Hematopoietic multipotent progenitor cell treated with erythropoietin and hydrocortisone succinate and interleukin-3 and kit ligand, for 4 days (in vitro differentiated cells): ENCODE measurements around the gene NBPF20.
"Not testable (repeated sequence)": the region's sequence is repeated elsewhere in the genome, so short reads cannot be mapped to it uniquely, and the experiment has no call there.

ENCODE experiments used
- DNase-seq: peaks from one replicate; pipeline ENCODE4 v3.0.0-alpha.2; 2015

Gene NBPF20, protein sequence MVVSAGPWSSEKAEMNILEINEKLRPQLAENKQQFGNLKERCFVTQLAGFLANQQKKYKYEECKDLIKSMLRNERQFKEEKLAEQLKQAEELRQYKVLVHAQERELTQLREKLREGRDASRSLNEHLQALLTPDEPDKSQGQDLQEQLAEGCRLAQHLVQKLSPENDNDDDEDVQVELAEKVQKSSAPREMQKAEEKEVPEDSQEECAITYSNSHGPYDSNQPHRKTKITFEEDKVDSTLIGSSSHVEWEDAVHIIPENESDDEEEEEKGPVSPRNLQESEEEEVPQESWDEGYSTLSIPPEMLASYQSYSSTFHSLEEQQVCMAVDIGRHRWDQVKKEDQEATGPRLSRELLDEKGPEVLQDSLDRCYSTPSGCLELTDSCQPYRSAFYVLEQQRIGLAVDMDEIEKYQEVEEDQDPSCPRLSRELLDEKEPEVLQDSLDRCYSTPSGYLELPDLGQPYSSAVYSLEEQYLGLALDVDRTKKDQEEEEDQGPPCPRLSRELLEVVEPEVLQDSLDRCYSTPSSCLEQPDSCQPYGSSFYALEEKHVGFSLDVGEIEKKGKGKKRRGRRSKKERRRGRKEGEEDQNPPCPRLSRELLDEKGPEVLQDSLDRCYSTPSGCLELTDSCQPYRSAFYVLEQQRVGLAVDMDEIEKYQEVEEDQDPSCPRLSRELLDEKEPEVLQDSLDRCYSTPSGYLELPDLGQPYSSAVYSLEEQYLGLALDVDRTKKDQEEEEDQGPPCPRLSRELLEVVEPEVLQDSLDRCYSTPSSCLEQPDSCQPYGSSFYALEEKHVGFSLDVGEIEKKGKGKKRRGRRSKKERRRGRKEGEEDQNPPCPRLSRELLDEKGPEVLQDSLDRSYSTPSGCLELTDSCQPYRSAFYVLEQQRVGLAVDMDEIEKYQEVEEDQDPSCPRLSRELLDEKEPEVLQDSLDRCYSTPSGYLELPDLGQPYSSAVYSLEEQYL (N-terminal part only)

DNA sequence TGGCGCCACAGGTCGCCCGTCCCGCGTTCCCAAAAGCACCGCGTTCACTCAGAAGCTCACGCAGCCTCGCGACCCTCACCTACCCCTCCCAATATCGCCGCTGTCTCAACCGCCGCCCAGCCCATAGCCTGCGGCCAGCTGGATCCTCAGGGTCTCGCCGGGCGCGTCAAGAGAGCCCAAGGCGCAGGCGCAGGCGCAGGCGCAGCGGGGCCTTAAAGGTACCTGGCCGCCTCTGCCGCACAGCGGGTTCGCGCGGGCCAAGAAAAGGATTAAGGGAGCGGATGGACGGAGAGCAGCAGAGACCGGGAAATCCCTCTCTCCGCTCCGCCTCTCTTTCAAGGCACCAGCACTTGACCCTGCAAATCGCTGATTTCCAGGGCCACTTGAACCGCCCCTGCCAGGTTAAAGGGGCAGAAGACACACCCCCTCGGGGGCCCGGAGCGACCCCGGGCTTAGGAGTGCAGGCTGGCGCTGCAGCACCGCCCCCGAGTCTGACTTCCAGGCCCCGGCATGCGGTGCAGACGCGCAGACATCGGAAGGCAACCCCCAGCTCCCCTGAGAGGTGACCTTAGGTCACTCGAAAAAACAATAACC lies at the start of gene NBPF20:
Gene NBPF20, minus strand, starts transcription at position 168 of the 594 bp plus-strand sequence. CDS start 20,331 bp downstream, outside the sequence.
- peak; percentile 76 for DNase-seq

DNA sequence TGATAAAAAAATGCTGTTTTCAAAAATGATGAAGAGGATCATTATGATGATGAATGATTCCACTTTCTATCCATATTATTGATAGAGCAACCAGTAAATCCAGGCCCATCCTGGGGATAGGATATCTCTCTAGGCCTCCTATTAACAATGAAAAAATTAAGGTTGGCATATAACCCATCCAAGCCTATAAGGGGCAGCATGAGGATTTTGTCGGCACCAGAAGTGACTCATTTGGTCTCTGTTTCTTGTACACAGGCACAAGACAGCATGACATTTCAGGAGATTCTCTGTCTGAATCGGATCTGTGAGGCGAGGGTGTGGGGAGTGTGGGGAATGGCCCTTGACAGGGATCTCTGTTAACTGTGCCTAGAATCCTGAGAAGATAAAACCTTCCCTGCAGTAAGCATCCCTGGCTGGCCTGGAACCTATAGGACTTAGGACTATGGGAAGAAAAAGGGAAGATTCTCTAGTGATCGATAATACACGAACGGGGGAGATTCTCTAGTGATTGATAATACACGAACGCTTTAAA lies 49.5 kb upstream of the NBPF20 start:
- not testable (repeated sequence) for DNase-seq

DNA sequence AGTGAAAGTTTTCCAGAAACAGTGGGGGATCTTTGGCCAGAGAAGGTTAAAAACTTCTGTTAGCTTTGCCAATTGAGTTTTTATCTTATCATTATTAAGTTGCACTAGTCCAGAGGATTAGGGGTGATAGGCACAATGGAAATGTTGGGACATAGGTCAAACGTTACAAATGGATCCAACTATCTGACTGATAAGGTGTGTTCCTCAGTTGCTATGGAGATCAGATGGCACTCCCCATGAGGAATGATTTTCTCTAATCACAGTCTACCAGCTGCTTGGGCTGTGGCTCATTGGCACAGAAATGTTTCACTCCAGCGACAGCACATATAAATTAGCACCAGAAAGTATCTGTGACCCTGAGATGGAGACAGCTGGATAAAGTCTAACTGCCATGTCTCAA lies 47.3 kb upstream of the NBPF20 start:
- not testable (repeated sequence) for DNase-seq

GRCh38 chr1:145471365-145471764 lies 46.0 kb upstream of the NBPF20 start:
- not testable (repeated sequence) for DNase-seq

GRCh38 chr1:145465405-145466144 lies 40.2 kb upstream of the NBPF20 start:
- peak; percentile 98 for DNase-seq

GRCh38 chr1:145464708-145465336 lies 39.4 kb upstream of the NBPF20 start:
- not testable (repeated sequence) for DNase-seq

DNA sequence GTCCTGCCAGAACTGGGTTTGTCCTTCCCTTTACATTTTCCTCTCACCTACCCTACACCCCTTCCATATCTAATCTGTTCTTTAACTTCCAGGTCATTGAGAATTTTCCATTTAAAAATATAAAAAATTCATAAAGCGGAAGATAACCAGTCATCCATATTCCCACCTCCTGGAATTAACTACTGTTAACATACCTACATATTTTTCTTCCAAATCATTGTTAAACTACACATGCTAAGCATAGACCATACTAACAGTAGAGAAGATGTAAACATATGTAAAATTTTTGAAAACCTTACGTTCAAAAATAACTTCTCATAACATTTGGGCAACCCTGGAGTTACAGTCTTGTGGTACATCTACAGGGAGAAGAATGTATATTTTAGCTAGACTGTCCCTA lies 38.6 kb upstream of the NBPF20 start:
- DNase-seq, result not testable (repeated sequence)

DNA sequence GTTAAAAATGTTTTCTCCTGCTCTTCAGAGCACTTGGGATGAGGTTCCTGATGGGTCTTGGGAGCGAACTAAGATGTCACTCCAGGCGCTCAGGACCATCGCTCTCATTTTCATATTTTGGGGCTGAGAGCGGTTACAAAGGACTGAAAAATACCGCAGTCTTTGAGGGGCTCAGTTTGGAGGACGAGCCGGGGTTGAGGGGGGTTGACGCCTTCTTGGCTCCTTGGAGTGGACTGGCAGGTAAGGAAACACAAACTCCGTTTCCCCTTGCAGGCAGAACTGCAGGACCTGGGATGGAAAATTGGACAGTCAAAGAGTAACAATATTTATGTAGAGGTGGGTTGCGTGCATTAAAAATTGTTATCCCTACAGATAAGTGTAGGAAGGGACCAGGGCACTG lies 35.3 kb upstream of the NBPF20 start:
- not testable (repeated sequence) for DNase-seq

DNA sequence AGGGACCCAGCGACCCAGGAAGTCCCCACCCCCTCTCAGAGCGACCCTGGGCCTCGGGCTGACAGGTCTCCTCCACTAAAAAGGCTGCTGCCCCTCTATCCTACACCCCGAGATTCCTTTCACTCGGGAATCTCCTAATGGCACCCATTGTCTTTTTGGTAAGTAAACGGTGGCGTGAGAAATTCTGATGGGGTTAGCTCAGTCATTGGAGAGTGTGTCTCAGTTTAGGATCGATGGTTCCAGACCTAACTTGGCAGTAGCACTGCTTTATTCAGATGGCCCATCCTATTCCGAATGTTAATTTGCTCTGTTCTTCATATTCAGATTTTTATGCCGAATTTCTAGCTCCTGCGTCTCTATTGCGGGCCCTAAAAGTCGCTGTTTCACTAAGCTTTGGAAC lies 34.6 kb upstream of the NBPF20 start:
- DNase-seq, result not testable (repeated sequence)

DNA sequence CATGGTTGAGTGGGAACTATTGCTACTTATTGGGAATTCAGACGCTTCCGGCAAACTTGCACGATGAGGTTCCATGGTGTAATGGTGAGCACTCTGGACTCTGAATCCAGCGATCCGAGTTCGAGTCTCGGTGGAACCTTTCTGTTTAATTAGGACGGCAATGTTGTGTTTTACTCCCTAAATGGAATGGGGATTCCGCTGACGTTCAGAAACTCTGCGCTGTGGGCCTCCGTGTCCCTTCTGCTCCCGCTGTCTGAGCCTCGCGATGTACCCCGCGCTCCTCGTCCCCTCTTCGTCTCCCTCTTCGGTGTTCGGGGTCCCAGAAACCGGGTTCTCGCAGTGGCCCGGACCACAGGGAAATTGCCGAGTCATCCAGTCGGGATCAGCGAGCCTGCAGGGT lies 34.2 kb upstream of the NBPF20 start:
- not testable (repeated sequence) for DNase-seq

- not testable (repeated sequence) for DNase-seq
Measured at GRCh38 chr1:145459063-145459462, 33.7 kb upstream of the NBPF20 start.

- not testable (repeated sequence) for DNase-seq
Measured at GRCh38 chr1:145454824-145455177, 29.4 kb upstream of the NBPF20 start.

GRCh38 chr1:145453873-145454823 lies 28.7 kb upstream of the NBPF20 start:
- not testable (repeated sequence) for DNase-seq

DNA sequence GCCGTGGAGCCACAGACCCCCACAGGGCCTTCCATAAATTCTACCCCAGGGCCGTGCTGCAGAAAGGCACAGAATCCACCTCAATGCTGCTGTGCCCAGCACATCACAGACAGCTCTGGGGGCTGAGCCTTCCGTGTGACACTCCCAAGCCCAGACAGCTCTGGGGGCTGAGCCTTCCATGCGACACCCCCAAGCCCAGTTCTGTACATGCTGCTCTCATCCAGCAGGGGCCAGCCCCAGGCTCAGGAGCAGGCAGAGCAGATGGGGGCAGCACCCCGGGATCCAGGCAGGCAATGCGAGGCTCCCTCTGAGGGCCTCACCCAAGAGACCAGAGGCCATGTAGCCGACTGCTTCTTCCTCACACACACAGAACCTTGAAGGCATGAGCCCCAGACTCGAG lies 27.1 kb upstream of the NBPF20 start:
- DNase-seq, result not testable (repeated sequence)

DNA sequence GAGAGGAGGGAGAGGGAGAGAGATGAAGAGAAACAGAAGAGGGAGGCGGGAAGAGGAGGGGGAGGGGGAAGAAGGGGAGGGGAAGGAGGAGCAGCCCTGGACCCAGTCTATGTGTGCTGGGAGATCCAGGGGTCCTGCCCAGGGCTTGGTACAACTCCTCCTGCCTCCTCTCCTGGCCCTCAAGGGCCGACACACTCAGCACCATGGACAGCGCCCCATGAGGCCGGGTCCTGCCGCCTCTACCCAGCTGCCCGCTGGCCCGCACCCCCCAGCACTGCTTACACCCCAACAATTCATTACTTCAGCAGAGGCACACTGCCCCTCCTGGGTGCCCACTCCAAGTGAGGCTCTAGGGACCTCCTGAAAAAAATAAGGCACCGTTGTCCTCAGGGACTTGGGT lies 26.5 kb upstream of the NBPF20 start:
- peak; percentile 57 for DNase-seq

DNA sequence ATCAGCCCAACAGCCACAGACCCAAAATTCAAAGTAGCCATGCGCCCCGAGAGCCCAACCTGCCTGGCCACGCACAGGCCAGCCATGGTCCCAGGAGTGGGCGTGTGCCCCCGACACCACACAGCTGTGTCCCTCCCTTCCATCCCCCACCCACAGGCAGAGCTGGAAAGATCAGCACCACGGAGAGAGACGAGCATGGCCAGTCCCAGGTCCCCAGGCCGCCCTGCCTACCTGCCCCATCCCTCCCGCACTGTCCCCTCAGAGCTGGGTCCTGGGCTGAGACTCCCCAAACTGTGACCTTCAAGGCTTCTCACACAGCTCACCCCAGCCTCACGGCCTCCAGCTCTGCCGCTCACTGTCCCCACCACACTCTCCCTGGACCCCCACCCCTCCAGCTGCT lies 19.8 kb upstream of the NBPF20 start:
- DNase-seq, result not testable (repeated sequence)

DNA sequence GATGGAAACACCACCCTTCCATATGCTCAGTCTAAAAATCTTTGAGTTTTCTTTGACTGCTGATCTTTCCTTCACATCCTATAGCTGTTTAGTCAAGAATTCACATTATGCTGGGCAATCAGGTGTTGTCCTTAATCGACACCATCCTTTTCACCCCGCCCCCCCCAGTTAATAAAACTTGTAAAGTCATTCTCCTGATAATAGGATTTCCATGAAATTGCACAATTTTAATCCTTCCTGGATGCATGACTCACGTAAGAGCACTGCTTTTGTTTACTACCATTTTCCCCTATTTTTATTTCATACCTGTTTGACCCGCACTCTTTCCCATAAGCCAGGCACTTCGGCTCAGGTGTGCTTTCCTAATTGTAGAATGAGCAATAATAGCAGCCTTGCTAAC lies 16.9 kb upstream of the NBPF20 start:
- not testable (repeated sequence) for DNase-seq

DNA sequence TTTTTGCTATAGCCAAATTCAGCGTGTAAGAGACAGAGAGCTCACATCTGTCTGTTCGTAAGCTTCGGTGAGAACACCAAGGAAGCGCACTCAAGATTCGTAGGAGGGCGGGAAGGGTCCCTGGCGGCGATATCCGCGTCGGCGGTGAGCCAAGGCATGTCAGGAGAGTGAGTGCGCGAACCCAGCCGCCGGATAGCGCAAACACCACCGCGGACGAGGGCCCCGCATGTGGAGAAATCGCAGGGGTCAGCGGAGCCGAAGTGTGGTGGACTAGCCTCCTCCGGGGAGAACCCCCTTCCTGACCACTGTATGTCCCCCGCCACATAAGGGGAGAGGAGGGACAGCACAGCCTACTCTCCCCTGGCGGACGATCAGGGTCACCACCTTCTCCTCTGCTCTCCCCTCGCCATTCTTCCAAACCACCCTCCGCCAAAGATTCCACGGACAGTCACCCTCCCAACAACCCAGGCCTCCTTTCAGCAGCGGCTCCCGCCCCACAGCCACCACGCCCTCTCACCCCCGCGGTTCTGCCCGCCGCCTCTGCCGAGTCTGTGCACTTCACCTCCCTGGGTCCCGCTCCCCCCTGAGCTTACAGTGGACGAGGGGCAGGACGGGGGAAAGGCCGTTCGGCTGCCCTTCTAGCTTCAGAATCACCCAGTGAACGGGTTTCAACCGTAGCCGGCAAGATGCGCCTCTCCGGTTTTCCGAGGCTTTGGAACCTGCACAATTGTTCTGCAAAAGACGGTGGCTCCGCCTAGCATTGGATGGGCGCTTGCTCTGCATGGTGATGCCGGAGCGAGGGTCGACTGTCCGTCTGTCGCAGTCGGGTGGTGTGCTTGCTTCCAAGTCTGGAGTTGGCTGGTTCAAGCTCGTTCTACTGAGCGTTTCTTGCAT lies 6.2 kb upstream of the NBPF20 start:
- not testable (repeated sequence) for DNase-seq

- not testable (repeated sequence) for DNase-seq
Measured at GRCh38 chr1:145430830-145431229, 5.4 kb upstream of the NBPF20 start.
